ENCODE results near the gene GATD1. TPM values are rescaled to one million over a fixed set of nuclear protein-coding genes. Genes with fewer than 3 reads are reported as not detected.

GATD1 gene
- total and polyA plus RNA-seq, 9 of the 15 experiments (the other 6 are each of a cell fraction or from before 2014, with no cell fraction given), result 2.8 to 144 (median 36.9) TPM

- TF ChIP-seq ZNF655 (CRISPR knock-in tag; IDR thresholded peaks at IDR 0.05) (0 out of 2 replicates have a peak, but pooled peaks have one; percentile 16), ZNF121 (CRISPR knock-in tag; conservative IDR thresholded peaks at IDR 0.05) (no peak), HMGXB4 (CRISPR knock-in tag; IDR thresholded peaks at IDR 0.05) (no peak), MYNN (IDR thresholded peaks at IDR 0.05) (peak; percentile 90), MYNN (CRISPR knock-in tag; IDR thresholded peaks at IDR 0.05) (no peak), ZNF830 (CRISPR knock-in tag; IDR thresholded peaks at IDR 0.05) (peak; percentile 93; the same call in 1 of the 2 replicates), ZNF232 (CRISPR knock-in tag; IDR thresholded peaks at IDR 0.05) (no peak), PHB2 (IDR thresholded peaks at IDR 0.05; ENCODE audit: low read depth) (no peak), ID3 (CRISPR knock-in tag; IDR thresholded peaks at IDR 0.05) (no peak), ID3 (tag; IDR thresholded peaks at IDR 0.05) (no peak), SRSF9 (IDR thresholded peaks at IDR 0.05; ENCODE audit: borderline replicate concordance, low read depth, low read length) (no peak), GABPB2 (CRISPR knock-in tag; conservative IDR thresholded peaks at IDR 0.05) (peak; percentile 88), THRB (CRISPR knock-in tag; conservative IDR thresholded peaks at IDR 0.05) (peak; percentile 46), NKRF (IDR thresholded peaks at IDR 0.05; ENCODE audit: borderline replicate concordance) (no peak), SMAD3 (CRISPR knock-in tag; conservative IDR thresholded peaks at IDR 0.05) (peak; percentile 65; the same call in 1 of the 2 replicates), RBFOX2 (IDR thresholded peaks at IDR 0.05; ENCODE audit: low read depth, low read length) (peak; percentile 29), ZNF507 (tag; conservative IDR thresholded peaks at IDR 0.05) (no peak), ZNF668 (CRISPR knock-in tag; IDR thresholded peaks at IDR 0.05) (no peak), LCOR (CRISPR knock-in tag; IDR thresholded peaks at IDR 0.05) (0 out of 2 replicates have a peak, but pooled peaks have one; percentile 33), NFIC (IDR thresholded peaks at IDR 0.05) (0 out of 2 replicates have a peak, but pooled peaks have one; percentile 7)
Observed at GRCh38 chr11:765025-765801, 12.1 kb downstream of the GATD1 start (continued).

Data from K562 (cell line).